HG02763 (cell line): ENCODE data around the gene PIGB.
"Not testable (repeated sequence)": the region's sequence is repeated elsewhere in the genome, so short reads cannot be mapped to it uniquely, and the experiment has no call there.

Experiments used
- ATAC-seq: cut with Tn5 transposase; IDR thresholded peaks from one replicate; pipeline ENCODE4 v1.9.1; 2021; ENCODE audit warnings: mild to moderate bottlenecking, moderate library complexity; ENCODE audit not compliant: unreplicated experiment

PIGB gene

DNA sequence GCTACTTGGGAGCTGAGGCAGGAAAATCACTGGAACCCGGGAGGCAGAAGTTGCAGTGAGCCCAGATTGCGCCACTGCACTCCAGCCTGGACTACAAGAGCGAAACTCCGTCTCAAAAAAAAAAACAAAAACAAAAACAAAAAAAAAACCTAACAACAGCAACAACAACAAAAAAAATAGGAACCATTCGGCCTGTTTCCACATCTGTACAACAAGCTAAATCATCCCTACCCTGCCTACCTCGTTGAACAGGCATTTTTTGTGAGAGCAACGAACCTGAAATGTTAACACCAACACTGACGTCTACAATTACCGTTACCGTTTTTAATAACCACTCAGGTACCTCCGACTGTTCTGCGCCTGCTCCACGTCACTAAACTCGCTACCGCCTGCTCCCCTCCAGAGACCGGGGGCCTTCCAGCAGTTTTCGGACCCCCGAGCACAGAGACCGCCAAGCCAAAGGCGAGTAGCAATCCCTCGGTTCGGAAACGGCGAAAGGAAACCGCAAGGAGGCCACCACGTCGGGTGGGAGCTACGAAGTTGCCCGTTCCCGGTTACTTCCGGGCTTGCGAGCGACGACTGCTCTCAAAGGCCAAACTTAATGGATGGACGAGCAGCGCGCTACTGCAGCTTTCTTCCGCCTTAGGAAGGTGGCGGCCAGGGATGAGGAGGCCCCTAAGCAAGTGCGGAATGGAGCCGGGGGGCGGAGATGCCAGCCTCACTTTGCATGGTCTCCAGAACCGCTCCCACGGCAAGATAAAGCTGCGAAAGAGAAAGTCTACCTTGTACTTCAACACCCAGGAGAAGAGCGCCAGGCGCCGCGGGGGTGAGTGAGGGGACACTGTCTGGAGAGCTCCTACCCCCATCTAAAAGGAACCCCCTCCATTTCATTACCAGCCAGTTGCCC lies at the start of gene PIGB, which contains the start of gene PIGBOS1:
PIGB (plus strand) TSS at position 635 of the 907 bp plus-strand sequence; CDS start at position 664, 29 bp downstream.
PIGBOS1 (minus strand) TSS at position 536 of the 907 bp plus-strand sequence. CDS start 1,331 bp downstream, outside the sequence.
- ATAC-seq: peak; percentile 94

DNA sequence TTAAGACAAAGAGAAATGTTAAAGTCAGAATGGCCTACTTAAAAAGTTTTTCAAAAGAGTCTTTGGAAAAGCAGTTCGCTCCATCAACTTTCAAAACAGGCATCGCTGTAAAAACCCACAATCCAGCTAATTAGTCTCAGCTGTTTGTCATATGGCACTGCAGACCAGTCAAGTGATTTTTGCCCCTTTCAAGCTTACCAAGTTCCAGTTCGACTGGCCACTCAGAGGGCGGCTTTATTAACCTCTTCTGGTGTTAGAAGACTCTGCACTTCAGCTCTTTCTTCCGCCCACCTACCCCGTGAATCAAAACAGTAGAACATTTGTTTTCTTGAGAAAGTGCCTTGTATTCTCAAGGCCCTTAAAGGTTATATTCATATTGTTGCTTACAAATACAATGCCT lies 48.7 kb upstream of the PIGB start:
- ATAC-seq: no peak

DNA sequence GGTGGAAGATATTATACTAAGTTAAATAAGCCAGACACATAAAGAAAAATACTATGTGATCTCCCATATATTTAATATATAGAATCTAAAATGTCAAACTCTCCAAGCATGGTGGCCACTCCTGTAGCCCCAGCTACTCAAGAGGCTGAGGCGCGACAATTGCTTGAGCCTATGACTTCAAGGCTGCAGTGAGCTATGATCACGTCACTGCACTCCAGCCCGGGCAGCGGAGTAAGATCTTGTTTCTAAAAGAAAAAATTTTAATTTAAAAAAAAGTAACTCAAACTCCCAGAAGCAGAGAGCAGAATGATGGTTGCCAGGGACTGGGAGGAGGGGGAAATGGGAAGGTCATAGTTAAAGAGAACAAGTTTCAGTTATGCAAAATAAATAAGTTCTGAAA lies 42.7 kb upstream of the PIGB start:
- no peak for ATAC-seq

DNA sequence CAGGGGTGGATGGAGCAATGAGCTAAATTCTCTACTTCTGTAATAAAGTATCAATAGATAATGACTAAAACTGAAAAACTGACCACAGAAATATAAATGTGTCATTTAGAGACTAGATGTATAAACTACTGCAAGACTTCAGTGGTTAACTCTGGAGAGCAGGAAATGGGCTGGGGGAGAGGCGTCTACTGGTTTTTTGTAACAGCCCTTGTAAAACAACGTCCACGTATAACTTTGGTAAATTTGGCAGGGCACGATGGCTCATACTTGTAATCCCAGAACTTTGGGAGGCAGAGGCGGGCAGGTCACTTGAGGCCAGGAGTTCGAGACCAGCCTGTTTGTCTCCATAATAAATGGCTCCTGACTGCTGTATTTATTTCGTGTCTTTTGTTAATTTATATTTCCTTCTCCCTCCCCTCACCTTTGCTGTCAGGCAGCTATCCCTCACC lies 41.9 kb upstream of the PIGB start:
- peak; percentile 45 for ATAC-seq

DNA sequence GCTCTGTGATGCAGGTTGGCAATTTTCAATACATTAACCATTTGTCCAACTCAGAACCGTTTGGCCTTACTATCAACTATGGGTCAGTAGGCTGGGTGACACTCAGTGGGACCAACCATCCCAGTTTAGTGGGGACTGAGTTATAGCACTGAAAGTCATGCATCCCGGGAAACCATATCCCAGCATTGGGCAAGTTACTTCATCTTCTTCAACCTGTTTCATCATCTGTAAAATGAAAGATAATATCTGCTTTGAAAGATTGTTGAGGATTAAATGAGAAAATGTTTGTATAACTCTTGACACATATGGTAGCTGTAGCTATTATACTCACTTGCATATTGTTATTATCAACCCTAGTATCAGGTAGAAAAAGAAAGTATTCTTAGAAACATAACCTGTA lies 41.3 kb upstream of the PIGB start:
- no peak for ATAC-seq

DNA sequence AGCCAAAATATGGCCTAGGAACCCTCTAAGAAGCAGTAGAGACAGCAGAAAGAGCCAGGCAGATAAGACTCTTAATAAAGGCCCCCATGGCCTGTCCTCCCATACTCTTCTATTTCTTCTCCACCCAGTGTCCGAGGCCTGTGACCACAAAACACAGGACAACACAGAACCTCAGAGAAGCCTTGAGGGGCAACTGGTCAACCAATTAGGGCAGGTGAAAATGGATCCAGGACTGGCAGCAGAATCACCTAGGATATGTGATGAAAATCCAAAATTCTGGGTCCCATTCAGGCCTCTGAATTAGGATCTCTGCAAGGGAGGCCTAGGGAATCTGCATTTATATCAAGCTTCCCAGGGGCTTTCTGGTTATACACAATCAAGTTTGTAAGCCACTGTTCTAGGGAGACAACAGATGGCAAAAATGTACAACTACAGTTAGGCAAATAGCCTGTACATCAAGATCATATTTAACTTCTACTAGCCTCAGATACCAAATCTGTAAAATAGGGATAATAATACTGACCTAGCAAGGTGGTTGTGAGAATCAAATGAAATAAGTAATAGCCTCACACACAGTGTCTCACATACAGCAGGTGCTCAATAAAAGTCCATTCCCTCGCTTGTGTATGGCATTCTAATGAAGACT lies 39.8 kb upstream of the PIGB start:
- no peak for ATAC-seq

DNA sequence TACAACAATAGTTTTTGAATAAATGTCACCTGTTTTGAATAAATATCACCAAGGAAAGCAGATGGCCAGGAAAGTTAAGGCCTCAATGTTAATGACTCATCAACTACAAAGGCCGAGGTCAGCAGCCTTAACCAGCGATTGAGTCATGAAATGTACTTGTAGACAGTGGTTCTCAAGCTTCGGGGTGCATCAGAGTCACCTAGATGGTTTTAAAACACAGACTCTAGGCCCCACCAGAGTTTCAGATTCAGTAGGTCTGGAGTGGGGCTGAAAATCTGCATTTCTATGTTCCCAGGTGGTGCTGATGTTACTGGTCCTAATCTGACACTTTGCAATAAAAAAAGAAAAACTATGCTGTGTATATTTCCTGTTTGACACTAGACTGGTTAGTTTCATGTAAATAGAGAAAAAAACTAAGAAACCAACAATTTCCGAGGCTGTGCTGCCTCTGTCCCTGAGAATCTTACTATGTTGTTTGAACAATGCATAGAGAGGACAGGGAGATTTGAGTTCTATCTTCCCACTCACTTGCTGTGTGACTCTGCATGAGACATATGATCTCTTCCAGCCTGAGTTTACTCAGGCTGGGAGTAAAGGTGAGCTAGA lies 39.2 kb upstream of the PIGB start:
- peak; percentile 87 for ATAC-seq

DNA sequence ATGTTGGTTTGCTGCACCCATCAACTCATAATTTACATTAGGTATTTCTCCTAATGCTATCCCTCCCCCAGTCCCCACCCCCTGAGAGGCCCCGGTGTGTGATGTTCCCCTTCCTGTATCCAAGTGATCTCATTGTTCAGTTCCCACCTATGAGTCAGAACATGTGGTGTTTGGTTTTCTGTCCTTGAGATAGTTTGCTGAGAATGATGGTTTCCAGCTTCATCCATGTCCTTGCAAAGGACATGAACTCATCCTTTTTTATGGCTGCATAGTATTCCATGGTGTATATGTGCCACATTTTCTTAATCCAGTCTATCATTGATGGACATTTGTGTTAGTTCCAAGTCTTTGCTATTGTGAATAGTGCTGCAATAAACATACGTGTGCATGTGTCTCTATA lies 38.4 kb upstream of the PIGB start:
- ATAC-seq: not testable (repeated sequence)

DNA sequence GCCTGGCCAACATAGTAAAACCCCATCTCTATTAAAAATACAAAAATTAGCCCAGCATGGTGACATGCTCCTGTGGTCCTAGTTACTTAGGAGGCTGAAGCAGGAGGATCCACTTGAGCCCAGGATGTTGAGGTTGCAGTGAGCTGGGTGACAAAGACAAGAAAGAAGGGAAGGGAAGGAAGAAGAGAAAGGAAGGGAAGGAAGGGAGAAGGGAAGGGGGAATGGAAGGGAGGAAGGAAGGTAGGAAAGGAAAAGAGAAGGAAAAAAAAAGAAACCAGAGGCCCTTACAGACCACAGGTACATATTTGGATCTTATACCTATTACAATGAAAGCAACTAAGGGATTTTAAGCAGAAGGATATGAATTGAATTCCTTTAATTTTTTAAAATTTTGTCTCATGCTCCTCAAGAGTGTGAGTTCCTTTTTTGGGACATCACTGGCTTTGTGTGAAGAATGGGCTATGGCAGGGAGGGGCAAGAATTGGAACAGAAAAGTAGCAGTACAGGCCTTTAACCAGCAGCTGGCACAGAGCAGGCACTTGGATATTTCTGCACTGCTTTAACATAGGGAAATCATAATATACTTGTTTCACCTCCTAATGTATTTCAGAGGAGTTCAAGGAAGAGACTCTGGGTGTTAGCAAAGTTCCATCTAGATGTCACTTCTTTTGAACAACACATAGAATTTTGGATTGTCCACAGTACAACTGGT lies 37.3 kb upstream of the PIGB start:
- ATAC-seq: no peak

DNA sequence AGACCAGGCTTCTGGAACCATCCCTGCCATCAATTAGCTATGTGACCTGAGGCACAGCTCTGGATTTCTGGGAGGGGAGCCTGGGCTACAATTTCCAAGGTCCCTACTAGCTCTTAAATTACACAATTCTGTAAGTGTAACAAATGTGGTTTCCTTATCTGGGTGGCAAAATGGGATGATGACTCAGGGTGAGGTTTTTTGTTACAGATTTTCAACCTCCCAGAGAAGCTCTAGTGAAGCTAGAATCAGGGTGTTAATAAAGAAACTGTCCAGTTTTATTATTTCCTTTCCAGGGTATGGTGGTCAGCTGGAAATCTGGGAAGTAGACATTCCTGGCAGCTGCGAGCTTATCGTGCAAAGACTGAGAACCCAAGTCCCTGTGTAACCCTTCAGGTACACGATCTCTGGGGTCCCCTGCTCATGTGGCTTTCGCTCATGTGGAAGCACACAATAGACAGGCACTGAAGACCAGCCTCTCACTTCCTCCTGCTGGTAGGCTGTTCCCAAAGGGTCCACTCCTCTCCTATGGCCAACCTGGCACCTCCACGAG lies 36.7 kb upstream of the PIGB start:
- no peak for ATAC-seq

DNA sequence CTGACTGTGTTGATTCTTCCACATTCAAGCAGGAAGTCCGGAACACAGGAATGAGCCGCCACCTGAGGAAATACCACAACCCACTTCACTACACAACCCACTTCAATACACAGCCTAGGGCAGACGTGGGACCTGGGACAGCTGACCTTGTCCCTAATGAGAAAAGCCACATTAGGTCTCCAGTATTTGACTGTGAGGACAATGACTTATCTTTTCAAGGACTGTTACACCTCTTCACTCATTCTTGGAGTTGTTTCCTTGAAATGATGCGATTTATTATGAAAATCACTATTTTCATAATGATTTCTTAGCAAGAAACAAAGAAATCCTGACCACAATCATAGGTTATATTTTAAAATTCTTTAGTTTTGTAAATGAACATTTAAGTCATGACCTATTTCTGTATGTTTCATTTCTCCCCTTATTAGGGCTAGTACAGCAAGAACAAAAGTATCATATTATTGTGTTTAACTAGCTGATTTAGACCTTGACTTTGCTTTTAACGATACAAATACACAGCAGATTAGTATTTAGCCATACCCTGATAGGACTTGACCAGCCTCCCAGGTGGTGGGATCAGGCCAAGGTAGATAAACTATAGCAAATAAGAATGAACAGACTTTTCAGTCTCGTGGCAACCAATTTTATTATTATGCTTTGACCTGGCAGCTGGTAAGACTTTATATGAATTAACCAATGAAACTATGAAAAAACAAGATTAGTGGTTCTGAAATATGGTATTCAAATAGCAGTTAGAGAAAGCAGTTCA lies 35.5 kb upstream of the PIGB start:
- ATAC-seq: no peak

DNA sequence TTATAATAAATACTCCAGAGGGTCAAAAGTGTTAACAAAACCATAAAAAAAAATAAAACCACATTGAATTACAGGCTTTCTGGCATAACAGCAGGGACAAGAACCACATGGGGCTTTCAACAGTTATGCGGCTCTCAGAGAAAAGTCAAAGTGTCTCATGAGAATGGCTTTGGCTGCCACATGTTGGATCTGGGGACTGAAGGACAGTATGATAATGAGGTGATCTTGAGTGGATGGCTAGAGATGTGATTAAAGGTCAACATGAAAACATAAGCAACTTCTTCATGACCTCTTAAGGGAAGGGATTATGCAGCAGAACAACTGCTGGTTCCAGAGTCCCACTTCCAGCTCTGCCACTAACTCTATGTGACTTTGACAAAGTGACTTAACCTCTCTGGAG lies 34.6 kb upstream of the PIGB start:
- no peak for ATAC-seq

DNA sequence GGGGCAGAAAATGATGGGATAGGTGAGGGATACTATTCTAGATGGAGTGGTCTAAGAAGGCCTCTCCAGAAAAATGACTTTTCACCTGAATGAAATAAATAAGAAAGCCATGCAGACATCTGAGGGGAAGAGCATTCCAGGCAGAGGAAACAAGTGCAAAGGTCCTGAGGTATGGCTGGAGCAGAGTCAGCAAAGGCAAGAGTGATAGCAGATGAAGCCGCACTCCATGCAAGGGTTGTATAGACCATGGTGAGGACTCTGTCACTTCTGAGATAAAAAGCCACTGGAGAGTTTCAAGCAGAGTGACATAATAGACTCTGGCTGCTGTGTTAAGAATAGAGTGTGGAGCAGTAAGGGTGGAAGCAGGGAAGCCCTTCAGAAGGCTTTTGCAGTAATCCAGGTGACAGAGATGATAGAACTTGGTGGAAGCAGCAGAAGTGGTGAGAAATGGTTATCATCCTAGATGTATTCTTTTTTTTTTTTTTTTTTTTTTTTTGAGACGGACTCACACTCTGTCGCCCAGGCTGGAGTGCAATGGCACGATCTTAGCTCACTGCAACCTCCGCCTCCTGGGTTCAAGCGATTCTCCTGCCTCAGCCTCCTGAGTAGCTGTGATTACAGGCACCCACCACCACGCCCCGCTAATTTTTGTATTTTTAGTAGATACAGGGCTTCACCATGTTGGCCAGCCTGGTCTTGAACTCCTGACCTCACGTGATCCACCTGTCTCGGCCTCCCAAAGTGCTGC lies 32.4 kb upstream of the PIGB start:
- ATAC-seq: not testable (repeated sequence)

DNA sequence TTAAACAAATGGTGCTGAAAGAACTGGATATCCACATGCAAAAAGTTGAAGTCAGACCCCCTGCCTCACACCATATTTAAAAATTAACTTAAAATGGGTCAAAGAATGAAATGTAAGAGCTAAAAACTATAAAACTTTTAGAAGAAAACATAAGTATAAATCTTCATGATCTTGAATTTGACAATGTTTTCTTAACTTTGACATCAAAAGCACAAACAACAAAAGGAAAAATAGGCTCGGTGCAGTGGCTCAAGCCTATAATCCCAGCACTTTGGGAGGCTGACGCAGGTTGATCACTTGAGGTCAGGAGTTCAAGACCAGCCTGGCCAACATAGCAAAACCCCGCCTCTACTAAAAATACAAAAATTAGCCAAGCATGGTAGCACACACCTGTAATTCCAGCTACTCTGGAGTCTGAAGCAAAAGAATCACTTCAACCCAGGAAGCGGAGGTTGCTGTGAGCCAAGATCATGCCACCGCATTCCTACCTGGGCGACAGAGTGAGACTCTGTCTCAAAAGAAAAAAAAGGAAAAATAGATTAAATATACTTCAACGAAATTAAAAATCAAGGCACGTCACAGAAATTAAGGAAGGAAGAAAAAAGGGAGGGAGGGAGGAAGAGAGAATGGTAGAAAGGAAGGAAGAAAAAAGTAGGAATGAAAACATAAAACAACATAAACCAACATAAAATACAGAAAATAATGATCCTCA lies 30.9 kb upstream of the PIGB start:
- ATAC-seq: no peak

DNA sequence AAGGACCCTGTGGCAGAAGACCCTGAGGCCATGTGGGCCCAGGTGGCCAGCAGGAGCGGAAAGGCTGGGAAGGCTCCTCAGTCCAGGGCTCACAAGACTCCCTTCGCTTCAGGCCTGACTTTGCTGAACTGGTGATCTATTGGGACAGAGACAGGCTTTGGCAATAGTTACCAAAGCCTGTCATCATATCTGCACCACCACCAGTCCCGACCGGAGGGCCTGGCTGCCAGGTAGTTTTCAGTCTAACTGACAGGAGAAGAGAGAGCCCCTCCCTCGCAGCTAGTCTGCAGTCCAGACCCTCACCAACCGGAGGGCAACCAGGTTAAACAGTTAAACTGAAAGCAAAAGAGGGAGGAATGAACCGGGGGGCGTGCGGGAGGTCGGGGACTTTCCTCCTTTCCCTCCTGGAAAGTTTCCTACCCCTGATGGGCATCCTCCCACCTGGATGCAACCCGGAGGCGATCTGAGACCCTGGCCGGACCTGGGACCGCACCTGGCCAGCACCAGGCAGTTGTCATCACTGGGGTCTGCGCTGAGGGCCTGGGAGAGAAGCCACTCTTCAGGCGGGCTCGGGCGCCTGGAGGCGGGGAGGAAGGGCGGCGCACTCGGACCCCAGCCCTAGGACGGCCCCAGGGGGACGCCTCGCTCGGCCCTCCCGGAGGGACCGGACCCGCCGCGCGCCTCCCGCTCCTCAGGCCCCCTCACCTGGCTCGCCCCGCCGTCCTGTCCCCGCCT lies 29.8 kb upstream of the PIGB start:
- ATAC-seq: peak; percentile 22

DNA sequence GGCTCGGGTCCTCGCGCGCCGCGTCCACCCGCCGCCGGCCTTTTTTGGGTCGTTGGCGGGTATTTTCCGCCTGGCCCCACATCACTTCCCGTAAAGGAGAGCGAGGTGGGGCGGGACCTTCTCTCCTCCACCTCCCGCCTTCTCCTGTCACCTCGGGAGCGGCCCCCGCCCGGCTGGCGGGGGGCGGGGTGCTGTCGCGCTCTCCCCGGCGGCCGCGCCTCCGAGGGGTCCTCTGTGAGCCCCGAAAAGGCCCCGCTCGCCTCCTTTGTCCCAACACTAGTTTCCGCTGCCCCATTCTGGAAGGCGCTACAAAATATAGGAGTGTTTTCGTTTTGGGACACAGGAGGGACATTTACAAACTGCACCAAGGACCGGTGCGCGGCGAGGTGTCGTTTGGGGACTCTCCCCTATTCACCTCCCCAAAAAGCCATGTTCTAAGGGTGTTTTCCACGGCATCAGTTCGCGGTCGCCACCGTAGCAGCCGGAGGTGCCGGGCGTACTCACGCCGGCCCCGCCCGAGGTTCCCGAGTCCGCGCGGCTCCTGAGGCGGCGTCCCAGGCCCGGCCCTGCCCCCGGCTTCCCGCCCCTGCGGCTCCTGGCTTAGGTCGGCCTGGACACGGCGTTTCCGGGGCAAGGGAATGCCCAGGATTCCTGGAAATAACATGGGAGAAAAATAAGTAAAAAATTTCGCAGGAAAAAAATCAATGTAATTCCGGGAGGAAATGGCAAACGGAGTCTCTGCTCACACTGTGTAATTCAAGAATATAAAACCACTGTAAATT lies 29.1 kb upstream of the PIGB start, which contains the start of gene RAB27A:
RAB27A (minus strand) TSS at position 68 of the 782 bp plus-strand sequence. CDS start 54,879 bp downstream, outside the sequence.
- peak; percentile 68 for ATAC-seq

DNA sequence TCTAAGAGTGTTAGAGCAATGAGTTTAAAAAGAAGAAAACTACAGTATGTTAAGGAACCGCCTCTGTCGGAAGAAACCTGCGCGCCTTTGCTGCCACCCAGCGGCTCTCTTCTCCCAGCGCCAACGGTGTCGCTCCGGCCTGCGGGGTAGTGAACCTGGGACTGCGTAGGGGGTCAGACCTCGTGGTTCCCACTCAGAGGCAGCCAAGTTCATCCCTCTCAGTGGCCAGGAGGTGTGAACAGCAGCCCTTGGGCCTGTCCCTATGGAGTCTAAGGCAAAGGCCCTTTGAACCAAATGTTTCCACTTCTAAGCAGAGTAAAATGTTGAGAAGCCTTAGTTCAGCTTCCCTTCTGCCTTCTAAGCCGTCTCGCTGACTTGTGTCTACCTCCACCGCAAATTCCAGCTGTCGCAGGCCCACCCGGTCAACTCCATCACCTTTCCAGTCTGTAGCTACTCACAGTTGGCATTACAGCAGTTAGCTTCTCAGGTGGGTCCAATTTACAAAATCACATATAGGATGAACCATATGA lies 28.4 kb upstream of the PIGB start:
- ATAC-seq: peak; percentile 72
